ENCODE data around the gene MAPKAP1.

The MAPKAP1 gene

GRCh38 chr9:125639057-125639456 is 68.0 kb downstream of the MAPKAP1 start:
- Histone ChIP-seq H3K27ac (replicated peaks) (no peak overlapping the region), H3K27me3 (ENCODE audit: insufficient read depth, poor library complexity, severe bottlenecking) (no peaks in the 10 kb centered on the region), H3K4me3 (replicated peaks; ENCODE audit: insufficient read depth, low read length) (no peak overlapping the region)
- no peak for DNase-seq (ENCODE audit: low read depth in 1 of 2, low spot score in 1 of 2)
- no peak for TF ChIP-seq REST (IDR thresholded peaks at IDR 0.05; ENCODE audit: insufficient replicate concordance, low read depth)
- TF ChIP-seq CTCF (IDR thresholded peaks at IDR 0.05; ENCODE audit: insufficient read depth, low read length), result no peak
- TF ChIP-seq POLR2AphosphoS5 (IDR thresholded peaks at IDR 0.05; ENCODE audit: low read depth), result no peak
- TF ChIP-seq GABPA (IDR thresholded peaks at IDR 0.05; ENCODE audit: low read depth), result no peak
- TF ChIP-seq SPI1 (IDR thresholded peaks at IDR 0.05; ENCODE audit: borderline replicate concordance, low read depth), result no peak

- no peak for DNase-seq (ENCODE audit: low read depth in 1 of 2, low spot score in 1 of 2)
- TF ChIP-seq GABPA (IDR thresholded peaks at IDR 0.05; ENCODE audit: low read depth) (no peak), POLR2AphosphoS5 (IDR thresholded peaks at IDR 0.05; ENCODE audit: low read depth) (no peak), REST (IDR thresholded peaks at IDR 0.05; ENCODE audit: insufficient replicate concordance, low read depth) (no peak), SPI1 (IDR thresholded peaks at IDR 0.05; ENCODE audit: borderline replicate concordance, low read depth) (no peak), CTCF (IDR thresholded peaks at IDR 0.05; ENCODE audit: insufficient read depth, low read length) (no peak)
- Histone ChIP-seq H3K4me3 (replicated peaks; ENCODE audit: insufficient read depth, low read length) (no peak overlapping the region), H3K27me3 (ENCODE audit: insufficient read depth, poor library complexity, severe bottlenecking) (no peaks in the 10 kb centered on the region), H3K27ac (replicated peaks) (no peak overlapping the region)
These were observed 68.6 kb downstream of the MAPKAP1 start for GRCh38 chr9:125638239-125639045.

- no peak overlapping the region for H3K4me3 ChIP-seq (replicated peaks; ENCODE audit: insufficient read depth, low read length)
- no peak for DNase-seq (ENCODE audit: low read depth in 1 of 2, low spot score in 1 of 2)
- no peak for TF ChIP-seq GABPA (IDR thresholded peaks at IDR 0.05; ENCODE audit: low read depth)
- peak; percentile 50; the same call in 1 of the 2 replicates for TF ChIP-seq SPI1 (IDR thresholded peaks at IDR 0.05; ENCODE audit: borderline replicate concordance, low read depth)
- no peak for TF ChIP-seq REST (IDR thresholded peaks at IDR 0.05; ENCODE audit: insufficient replicate concordance, low read depth)
- H3K27me3 ChIP-seq (ENCODE audit: insufficient read depth, poor library complexity, severe bottlenecking), result no peaks in the 10 kb centered on the region
- no peak overlapping the region for H3K27ac ChIP-seq (replicated peaks)
These were observed 69.8 kb downstream of the MAPKAP1 start for GRCh38 chr9:125637241-125637640.

Data from HL-60 (cell line).